Trophoblast cell (in vitro differentiated cells and primary cell): ENCODE results near the gene HS2ST1.

Source experiments
- DNase-seq, 2 donors: peaks; one replicate each; pipeline ENCODE4 v3.0.0-alpha.2; 2016
- H2AFZ ChIP-seq: 2 replicates; pipeline ENCODE4 v1.6.1; 2013; ENCODE audit warnings: low read length, moderate library complexity, mild to moderate bottlenecking; ENCODE audit not compliant: insufficient read depth, poor library complexity
- H2AK5ac ChIP-seq: 2 replicates; pipeline ENCODE4 v1.6.1; 2013; ENCODE audit warnings: mild to moderate bottlenecking, low read length
- H2BK120ac ChIP-seq: 2 replicates; pipeline ENCODE4 v1.6.1; 2013; ENCODE audit warnings: low read length, mild to moderate bottlenecking, moderate library complexity; ENCODE audit not compliant: insufficient read depth, poor library complexity
- H2BK12ac ChIP-seq: 2 replicates; pipeline ENCODE4 v1.6.1; 2013; ENCODE audit warnings: mild to moderate bottlenecking, low read length, moderate library complexity
- H2BK5ac ChIP-seq: 2 replicates; pipeline ENCODE4 v1.6.1; 2013; ENCODE audit warnings: low read length, low read depth, moderate library complexity, mild to moderate bottlenecking; ENCODE audit not compliant: poor library complexity
- H3K14ac ChIP-seq: 2 replicates; pipeline ENCODE4 v1.6.1; 2013; ENCODE audit warnings: mild to moderate bottlenecking, low read length
- H3K18ac ChIP-seq: 2 replicates; pipeline ENCODE4 v1.6.1; 2013; ENCODE audit warnings: mild to moderate bottlenecking, low read length
- H3K23ac ChIP-seq: 2 replicates; pipeline ENCODE4 v1.6.1; 2013; ENCODE audit warnings: low read length
- H3K27ac ChIP-seq: 2 replicates; pipeline ENCODE4 v1.5.1; 2013; ENCODE audit warnings: low read depth, mild to moderate bottlenecking, inconsistent platforms, low read length, moderate library complexity
- H3K27me3 ChIP-seq: 2 replicates; pipeline ENCODE4 v1.6.1; 2013; ENCODE audit warnings: inconsistent platforms, mild to moderate bottlenecking, low read length, moderate library complexity; ENCODE audit not compliant: insufficient read depth
- H3K36me3 ChIP-seq, 2 experiments: 1 replicate in 1 of 2; 2 replicates in 1 of 2; pipeline ENCODE4 v1.6.1; 2013; ENCODE audit warnings: low read length in 2 of 2, mild to moderate bottlenecking in 2 of 2, moderate library complexity in 1 of 2; ENCODE audit not compliant: insufficient read depth in 2 of 2, control insufficient read depth in 1 of 2
- H3K4ac ChIP-seq: 2 replicates; pipeline ENCODE4 v1.6.1; 2013; ENCODE audit warnings: low read depth, mild to moderate bottlenecking, low read length, moderate library complexity
- H3K4me1 ChIP-seq, 2 experiments: 1 replicate in 1 of 2; 2 replicates in 1 of 2; pipeline ENCODE4 v1.6.1; 2013; ENCODE audit warnings: low read length in 2 of 2, mild to moderate bottlenecking in 2 of 2, moderate library complexity in 1 of 2; ENCODE audit not compliant: insufficient read depth in 2 of 2, control insufficient read depth in 1 of 2
- H3K4me2 ChIP-seq: 2 replicates; pipeline ENCODE4 v1.6.1; 2013; ENCODE audit warnings: inconsistent platforms, mild to moderate bottlenecking, low read length, moderate library complexity
- H3K4me3 ChIP-seq: 2 replicates; pipeline ENCODE4 v1.5.1; 2013; ENCODE audit warnings: mild to moderate bottlenecking, low read depth, low read length, inconsistent platforms
- H3K79me1 ChIP-seq: one replicate; pipeline ENCODE4 v1.6.1; 2013; ENCODE audit warnings: low read length
- H3K79me2 ChIP-seq: 2 replicates; pipeline ENCODE4 v1.6.1; 2013; ENCODE audit warnings: low read length, mild to moderate bottlenecking; ENCODE audit not compliant: control insufficient read depth, insufficient read depth, poor library complexity
- H3K9ac ChIP-seq: 2 replicates; pipeline ENCODE4 v1.6.1; 2013; ENCODE audit warnings: mild to moderate bottlenecking, low read length
- H3K9me3 ChIP-seq: 2 replicates; pipeline ENCODE4 v1.6.1; 2013; ENCODE audit warnings: low read depth, mild to moderate bottlenecking, control low read depth, inconsistent platforms, low read length; ENCODE audit not compliant: insufficient read depth
- H4K12ac ChIP-seq: 2 replicates; pipeline ENCODE4 v1.6.1; 2013; ENCODE audit warnings: low read depth, mild to moderate bottlenecking, low read length, moderate library complexity
- H4K8ac ChIP-seq: 2 replicates; pipeline ENCODE4 v1.6.1; 2013; ENCODE audit warnings: low read depth, mild to moderate bottlenecking, low read length, moderate library complexity
- H4K91ac ChIP-seq: one replicate; pipeline ENCODE4 v1.6.1; 2013; ENCODE audit warnings: low read depth, mild to moderate bottlenecking, low read length, moderate library complexity
- WGBS: extraction: QIAGEN DNeasy Blood & Tissue Kit; methylation state at CpG from one replicate; pipeline ENCODE4 v1.1.7; 2013; ENCODE audit warnings: missing lambda C conversion rate; ENCODE audit not compliant: insufficient read length, insufficient coverage; ENCODE audit errors: extremely low coverage; 5-methylcytosine and 5-hydroxymethylcytosine counted together

HS2ST1 gene

GRCh38 chr1:86994061-86994460 lies 79.6 kb downstream of the HS2ST1 start:
- H3K9ac ChIP-seq: no peak overlapping the region
- H3K4ac ChIP-seq: no peak overlapping the region
- no peak overlapping the region for H3K4me3 ChIP-seq
- H3K4me1 ChIP-seq: peaks cover 4% of the 10 kb centered on the region in 2 experiments
- H2BK120ac ChIP-seq: no peak overlapping the region
- H2AFZ ChIP-seq: no peak overlapping the region
- H2BK12ac ChIP-seq: no peak overlapping the region
- H3K79me2 ChIP-seq: no peaks in the 10 kb centered on the region
- no peaks in the 10 kb centered on the region for H3K36me3 ChIP-seq
- no peak overlapping the region for H3K4me2 ChIP-seq
- no peak overlapping the region for H4K8ac ChIP-seq
- H2AK5ac ChIP-seq: no peak overlapping the region
- no peak overlapping the region for H3K23ac ChIP-seq
- H2BK5ac ChIP-seq: no peak overlapping the region
- peaks cover 4% of the 10 kb centered on the region for H3K79me1 ChIP-seq
- no peak overlapping the region for H3K27ac ChIP-seq
- H3K18ac ChIP-seq: no peak overlapping the region
- H3K27me3 ChIP-seq: no peaks in the 10 kb centered on the region
- no peak overlapping the region for H4K91ac ChIP-seq
- no peak overlapping the region for H3K14ac ChIP-seq
- H3K9me3 ChIP-seq: no peaks in the 10 kb centered on the region
- no peak for DNase-seq
- no peak overlapping the region for H4K12ac ChIP-seq

DNA sequence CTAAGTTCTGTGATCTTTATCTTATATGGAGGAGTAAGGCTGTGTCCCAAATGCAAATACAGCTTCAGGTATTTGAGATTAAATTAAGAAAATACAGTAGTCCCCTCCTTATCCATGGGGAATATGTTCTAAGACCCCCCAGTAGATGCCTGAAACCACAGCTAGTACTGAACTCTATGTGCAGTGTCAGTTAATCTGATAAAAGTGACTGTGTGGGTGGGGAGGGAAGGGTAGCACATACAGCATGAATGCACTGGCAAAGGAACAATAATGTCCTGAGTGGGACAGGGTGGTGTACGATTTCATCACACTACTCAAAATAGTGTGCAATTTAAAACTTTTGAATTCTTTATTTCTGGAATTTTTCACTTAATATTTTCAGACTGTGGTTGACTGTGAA lies 83.1 kb downstream of the HS2ST1 start:
- DNase-seq: no peak
- H3K79me2 ChIP-seq: no peaks in the 10 kb centered on the region
- peaks cover 0 to 2% of the 10 kb centered on the region in 2 experiments for H3K4me1 ChIP-seq
- no peak overlapping the region for H4K91ac ChIP-seq
- no peaks in the 10 kb centered on the region for H3K9me3 ChIP-seq
- H2BK120ac ChIP-seq: no peak overlapping the region
- H3K4me2 ChIP-seq: no peak overlapping the region
- H4K12ac ChIP-seq: no peak overlapping the region
- no peak overlapping the region for H3K4ac ChIP-seq
- no peak overlapping the region for H2BK5ac ChIP-seq
- no peak overlapping the region for H2AFZ ChIP-seq
- no peak overlapping the region for H3K14ac ChIP-seq
- no peak overlapping the region for H3K23ac ChIP-seq
- H3K79me1 ChIP-seq: no peaks in the 10 kb centered on the region
- no CpG with 5 or more reads among the region's 1 CpG for WGBS
- no peak overlapping the region for H3K4me3 ChIP-seq
- H3K27me3 ChIP-seq: no peaks in the 10 kb centered on the region
- no peak overlapping the region for H3K9ac ChIP-seq
- no peak overlapping the region for H3K27ac ChIP-seq
- H2AK5ac ChIP-seq: no peak overlapping the region
- H4K8ac ChIP-seq: no peak overlapping the region
- no peak overlapping the region for H2BK12ac ChIP-seq
- H3K36me3 ChIP-seq: no peaks in the 10 kb centered on the region
- H3K18ac ChIP-seq: no peak overlapping the region

DNA sequence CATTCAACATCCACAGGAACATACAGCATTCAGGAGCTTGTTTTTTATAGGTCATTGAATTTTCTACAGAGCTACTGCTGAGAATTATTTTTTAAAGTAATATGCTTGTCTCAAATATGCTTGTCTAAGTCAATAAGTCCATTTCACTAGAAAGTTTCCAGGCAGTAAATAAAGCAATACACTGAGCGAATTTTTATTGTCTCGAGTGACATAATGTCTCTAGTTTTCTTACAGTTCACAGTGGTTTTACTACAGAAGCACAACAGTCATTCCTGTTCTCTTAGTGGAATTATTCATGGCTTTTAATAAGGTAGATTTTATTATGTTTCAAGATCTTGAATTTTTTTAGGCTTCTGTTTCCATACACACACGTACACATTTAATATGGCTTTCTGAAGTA lies 83.8 kb downstream of the HS2ST1 start:
- Histone ChIP-seq H3K4me2 (no peak overlapping the region), H3K79me2 (no peaks in the 10 kb centered on the region), H4K12ac (no peak overlapping the region), H3K18ac (no peak overlapping the region), H3K4ac (no peak overlapping the region), H3K4me3 (no peak overlapping the region), H3K27ac (no peak overlapping the region), H2BK120ac (no peak overlapping the region), H3K9me3 (no peaks in the 10 kb centered on the region), H2AK5ac (no peak overlapping the region), H3K27me3 (no peaks in the 10 kb centered on the region), H2BK12ac (no peak overlapping the region), H3K14ac (no peak overlapping the region), H3K4me1 (no peaks in the 10 kb centered on the region), H3K23ac (no peak overlapping the region), H3K79me1 (no peaks in the 10 kb centered on the region), H2AFZ (no peak overlapping the region), H3K9ac (no peak overlapping the region), H4K91ac (no peak overlapping the region), H2BK5ac (no peak overlapping the region), H4K8ac (no peak overlapping the region), H3K36me3 (no peaks in the 10 kb centered on the region)
- no CpG with 5 or more reads among the region's 3 CpGs for WGBS
- no peak for DNase-seq

GRCh38 chr1:86998727-86999126 lies 84.3 kb downstream of the HS2ST1 start:
- H4K91ac ChIP-seq: no peak overlapping the region
- no peaks in the 10 kb centered on the region for H3K79me1 ChIP-seq
- no peaks in the 10 kb centered on the region for H3K36me3 ChIP-seq
- no peaks in the 10 kb centered on the region for H3K9me3 ChIP-seq
- H3K4me1 ChIP-seq: no peaks in the 10 kb centered on the region
- H2BK120ac ChIP-seq: no peak overlapping the region
- H4K8ac ChIP-seq: no peak overlapping the region
- H4K12ac ChIP-seq: no peak overlapping the region
- no peak overlapping the region for H2BK12ac ChIP-seq
- no peak overlapping the region for H2BK5ac ChIP-seq
- H3K23ac ChIP-seq: no peak overlapping the region
- H3K4me3 ChIP-seq: no peak overlapping the region
- no peak overlapping the region for H3K4me2 ChIP-seq
- DNase-seq: no peak
- no peak overlapping the region for H3K14ac ChIP-seq
- no peak overlapping the region for H3K18ac ChIP-seq
- H3K9ac ChIP-seq: no peak overlapping the region
- H2AFZ ChIP-seq: no peak overlapping the region
- no peak overlapping the region for H3K27ac ChIP-seq
- no peak overlapping the region for H2AK5ac ChIP-seq
- no peaks in the 10 kb centered on the region for H3K27me3 ChIP-seq
- H3K79me2 ChIP-seq: no peaks in the 10 kb centered on the region
- H3K4ac ChIP-seq: no peak overlapping the region

DNA sequence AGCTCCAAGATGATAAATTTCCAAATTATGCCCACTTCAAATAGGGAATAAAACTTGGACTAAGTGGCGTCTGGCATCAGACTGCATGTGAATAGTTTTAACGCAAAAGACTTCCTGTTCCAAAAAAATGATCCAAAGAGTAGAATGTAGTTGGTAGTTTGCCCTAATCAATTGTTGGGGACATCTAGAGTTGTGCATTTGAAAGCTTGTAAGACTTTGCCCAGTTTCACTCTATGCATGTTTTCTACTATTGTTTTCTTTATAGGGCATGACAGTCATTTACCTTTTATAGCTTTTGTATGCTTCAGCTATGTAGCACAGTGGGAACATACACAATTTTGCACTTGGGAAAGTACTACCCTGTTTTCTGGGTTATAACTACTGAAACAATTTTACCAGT lies 86.0 kb downstream of the HS2ST1 start:
- Histone ChIP-seq H3K9ac (no peak overlapping the region), H2BK5ac (no peak overlapping the region), H3K4me3 (no peak overlapping the region), H4K12ac (no peak overlapping the region), H3K79me1 (no peaks in the 10 kb centered on the region), H3K14ac (no peak overlapping the region), H3K4ac (no peak overlapping the region), H2BK12ac (no peak overlapping the region), H3K4me1 (no peaks in the 10 kb centered on the region), H2AK5ac (no peak overlapping the region), H3K4me2 (no peak overlapping the region), H3K9me3 (no peaks in the 10 kb centered on the region), H2AFZ (no peak overlapping the region), H4K8ac (no peak overlapping the region), H4K91ac (no peak overlapping the region), H3K27ac (no peak overlapping the region), H3K79me2 (no peaks in the 10 kb centered on the region), H3K36me3 (no peaks in the 10 kb centered on the region), H3K18ac (no peak overlapping the region), H3K27me3 (no peaks in the 10 kb centered on the region), H3K23ac (no peak overlapping the region), H2BK120ac (no peak overlapping the region)
- WGBS: no CpG with 5 or more reads among the region's 2 CpGs
- no peak for DNase-seq
